ENCODE data around the gene PPFIBP2. TPM values are rescaled to one million over a fixed set of nuclear protein-coding genes. Genes with fewer than 3 reads are reported as not detected.

The PPFIBP2 gene
- total RNA-seq, 4 donors from 2014 or later: 26.4 to 33.3 (median 29.1) TPM

GRCh38 chr11:7591987-7592386, 78.2 kb downstream of the PPFIBP2 start:
- TF ChIP-seq CTCF (IDR thresholded peaks at IDR 0.05; ENCODE audit: low read depth): no peak

GRCh38 chr11:7592711-7593110, 78.9 kb downstream of the PPFIBP2 start:
- no peak for TF ChIP-seq CTCF (IDR thresholded peaks at IDR 0.05; ENCODE audit: low read depth)

- TF ChIP-seq CTCF (IDR thresholded peaks at IDR 0.05; ENCODE audit: low read depth): no peak
Measured at GRCh38 chr11:7593481-7593880, 79.7 kb downstream of the PPFIBP2 start.

- no peak for TF ChIP-seq CTCF (IDR thresholded peaks at IDR 0.05; ENCODE audit: low read depth)
Measured at GRCh38 chr11:7595016-7595866, 81.4 kb downstream of the PPFIBP2 start.

GRCh38 chr11:7595951-7596350, 82.2 kb downstream of the PPFIBP2 start:
- TF ChIP-seq CTCF (IDR thresholded peaks at IDR 0.05; ENCODE audit: low read depth): no peak

GRCh38 chr11:7596975-7597391, 83.2 kb downstream of the PPFIBP2 start:
- no peak for TF ChIP-seq CTCF (IDR thresholded peaks at IDR 0.05; ENCODE audit: low read depth)

- TF ChIP-seq CTCF (IDR thresholded peaks at IDR 0.05; ENCODE audit: low read depth): no peak
Measured at GRCh38 chr11:7597620-7598019, 83.8 kb downstream of the PPFIBP2 start.
